MV-4-11 (cell line): ENCODE measurements around the gene SPRN.
"Not testable (repeated sequence)": the region's sequence is repeated elsewhere in the genome, so short reads cannot be mapped to it uniquely, and the experiment has no call there.

Source experiments
- DNase-seq: peaks from one replicate; lab custom pipeline; 2025; lab: John Stamatoyannopoulos, UW

The SPRN gene

DNA sequence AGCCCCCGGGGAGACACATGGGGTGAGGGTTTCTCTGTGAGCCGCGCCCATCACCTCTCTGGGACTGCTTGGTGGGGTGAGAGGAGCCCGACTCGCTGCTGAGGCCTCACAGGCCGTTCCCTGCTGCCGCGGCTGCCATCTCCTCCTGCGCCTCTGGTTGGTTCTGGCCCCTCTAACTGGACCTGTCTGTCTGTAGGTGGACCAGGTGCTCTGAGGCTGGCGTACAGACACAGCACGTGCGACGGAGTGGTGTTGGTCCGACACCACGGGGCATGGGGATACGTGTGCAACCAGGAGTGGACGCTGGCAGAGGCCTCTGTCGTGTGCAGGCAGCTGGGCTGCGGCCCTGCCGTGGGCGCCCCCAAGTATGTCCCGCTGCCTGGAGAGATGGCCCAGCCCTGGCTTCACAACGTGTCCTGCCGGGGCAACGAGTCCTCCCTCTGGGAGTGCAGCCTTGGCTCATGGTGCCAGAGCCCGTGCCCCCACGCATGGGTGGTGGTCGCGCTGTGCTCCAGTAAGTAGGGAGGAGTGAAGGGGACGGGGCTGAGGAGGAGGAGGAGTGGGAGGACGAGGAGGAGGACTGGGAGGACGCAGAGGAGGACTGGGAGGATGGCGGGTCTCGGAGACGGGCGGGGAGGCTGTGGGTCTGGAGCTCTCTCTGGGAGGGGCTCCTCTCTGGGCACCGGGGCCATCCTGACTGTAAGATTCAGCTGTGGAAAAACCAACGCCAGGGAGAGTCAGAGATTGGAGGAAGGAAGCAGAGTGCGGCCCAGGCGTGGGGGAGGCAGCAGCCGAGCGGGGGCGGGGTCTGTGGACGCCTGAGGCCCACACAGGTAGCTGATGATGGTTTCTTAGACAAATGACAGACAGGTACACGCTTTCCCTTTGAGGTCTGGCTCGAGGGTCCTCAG lies 31.9 kb upstream of the SPRN start:
- DNase-seq: no peak

DNA sequence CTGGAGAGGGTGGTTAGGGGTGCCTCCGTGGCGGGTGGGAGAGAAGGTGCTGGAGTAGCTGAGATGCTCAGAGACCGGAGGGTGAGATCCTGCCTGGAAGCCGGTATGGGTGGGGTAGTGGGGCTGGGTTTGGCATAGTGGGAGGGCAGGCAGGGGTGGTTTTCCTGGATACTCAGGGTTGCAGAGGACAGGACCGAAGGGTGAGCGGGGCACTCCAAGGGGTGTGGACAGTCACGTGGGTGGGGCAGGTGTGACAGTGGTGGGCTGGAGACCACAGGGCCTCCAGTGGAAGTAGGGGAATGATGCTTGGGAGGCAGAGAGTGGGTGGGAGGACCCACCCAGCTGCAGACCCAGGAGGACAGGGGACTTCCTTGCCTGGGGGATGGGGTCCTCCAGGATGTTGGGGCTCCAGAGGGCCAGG lies 31.2 kb upstream of the SPRN start:
- DNase-seq: no peak

DNA sequence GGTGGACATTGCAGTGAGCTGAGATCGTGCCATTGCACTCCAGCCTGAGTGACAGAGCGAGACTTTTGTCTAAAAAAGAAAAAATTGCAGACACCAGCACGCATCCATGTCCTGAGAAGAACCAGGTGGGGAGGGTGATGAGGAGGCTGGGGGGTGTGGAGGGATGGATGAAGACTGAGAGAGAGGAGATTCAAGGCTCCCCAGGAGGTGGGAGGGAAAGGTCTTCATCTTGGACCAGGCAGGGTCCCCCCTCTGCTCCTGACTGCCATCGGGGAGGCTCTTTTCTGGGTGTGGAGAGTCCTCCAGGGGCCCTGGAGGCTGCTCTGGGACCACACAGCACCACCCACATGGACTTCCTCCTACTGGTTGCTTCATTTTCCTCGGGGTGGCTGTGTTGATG lies 30.8 kb upstream of the SPRN start:
- no peak for DNase-seq

DNA sequence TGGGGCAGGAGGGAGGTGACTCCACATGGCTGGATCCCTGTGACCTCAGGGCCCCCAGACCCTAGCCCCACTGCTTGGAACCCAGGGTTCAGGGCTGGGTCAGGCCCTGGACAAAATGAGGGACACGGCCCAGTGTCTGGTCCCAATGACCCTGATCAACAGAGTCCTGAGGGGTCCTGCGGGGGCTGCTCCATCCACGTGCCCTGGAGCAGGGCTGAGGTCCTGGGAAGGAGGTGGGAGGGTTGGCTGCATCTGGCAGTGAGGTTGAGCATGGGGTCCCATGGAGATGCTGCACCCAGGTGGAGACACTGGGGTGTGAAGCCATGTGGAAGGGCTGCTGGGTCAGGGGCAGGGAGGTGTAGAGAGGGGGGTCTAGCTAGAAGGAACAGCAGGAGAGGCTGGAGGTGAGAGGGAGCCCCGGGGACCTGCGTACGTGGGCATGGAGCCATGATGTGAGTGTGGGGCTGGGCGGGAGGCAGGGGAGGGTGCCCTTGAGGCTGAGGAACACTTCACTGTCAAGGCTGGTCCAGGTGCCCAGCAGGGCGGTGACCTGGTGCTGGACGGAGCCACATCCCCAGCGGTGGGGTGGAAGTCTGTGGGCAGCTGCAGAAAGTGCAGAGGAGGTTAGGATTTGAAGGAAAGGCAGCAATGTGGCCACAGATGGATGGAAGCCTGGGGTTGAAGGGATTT lies 29.9 kb upstream of the SPRN start:
- no peak for DNase-seq

DNA sequence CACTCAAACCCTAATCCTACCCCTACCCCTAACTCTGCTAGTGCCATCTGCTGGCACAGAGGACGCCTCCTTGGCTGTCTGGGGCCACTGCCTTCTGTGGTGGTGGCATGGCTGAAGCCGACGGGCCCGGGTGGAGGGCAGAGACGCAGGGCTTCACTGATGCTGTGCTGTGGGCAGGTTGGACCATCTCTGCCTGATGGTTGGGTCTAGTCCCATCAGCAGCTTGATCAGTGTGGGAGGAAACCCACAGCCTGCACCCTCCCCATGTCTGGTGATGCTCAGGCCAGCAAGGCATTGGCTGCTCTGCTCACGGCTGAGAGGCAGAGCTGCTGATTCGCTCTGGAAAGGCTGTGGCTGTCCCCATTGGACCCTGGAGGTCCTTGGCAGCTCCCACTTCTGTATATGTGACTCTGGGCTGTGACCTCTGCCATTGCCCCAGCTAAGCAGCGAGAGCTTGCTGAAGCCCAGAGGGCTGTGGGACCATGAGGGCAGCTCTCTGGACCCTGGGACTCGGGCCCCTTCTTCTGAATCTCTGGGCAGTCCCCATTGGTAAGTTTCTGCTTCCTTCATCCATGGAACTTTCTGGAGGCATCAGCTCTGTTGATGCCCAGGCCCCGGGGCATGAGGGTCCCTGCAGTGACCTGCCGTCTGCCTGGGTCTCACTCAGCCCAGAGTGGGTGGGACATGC lies 29.2 kb upstream of the SPRN start, which contains the start of gene SCART1:
Gene SCART1, plus strand, starts transcription at position 430 of the 688 bp plus-strand sequence. Its CDS starts 53 bp downstream, at position 483.
- DNase-seq: no peak

DNA sequence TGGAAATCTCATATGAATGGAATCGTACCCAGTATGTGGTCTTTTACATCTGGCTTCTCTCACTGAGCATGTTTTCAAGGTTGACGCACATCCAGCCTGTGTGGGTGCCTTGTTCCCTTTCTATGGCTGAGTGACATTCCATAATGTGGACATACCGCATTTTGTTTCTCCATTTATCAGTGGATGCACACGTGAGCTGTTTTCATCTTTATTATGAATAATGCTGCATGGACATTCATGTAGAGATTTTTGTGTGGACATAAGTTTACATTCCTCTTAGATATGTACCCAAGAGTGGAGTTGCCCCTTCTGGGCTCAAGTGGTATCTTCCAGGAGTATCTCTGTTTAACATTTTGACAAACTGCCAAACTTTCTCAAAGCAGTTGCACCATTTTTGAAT lies 28.0 kb upstream of the SPRN start:
- DNase-seq: no peak

DNA sequence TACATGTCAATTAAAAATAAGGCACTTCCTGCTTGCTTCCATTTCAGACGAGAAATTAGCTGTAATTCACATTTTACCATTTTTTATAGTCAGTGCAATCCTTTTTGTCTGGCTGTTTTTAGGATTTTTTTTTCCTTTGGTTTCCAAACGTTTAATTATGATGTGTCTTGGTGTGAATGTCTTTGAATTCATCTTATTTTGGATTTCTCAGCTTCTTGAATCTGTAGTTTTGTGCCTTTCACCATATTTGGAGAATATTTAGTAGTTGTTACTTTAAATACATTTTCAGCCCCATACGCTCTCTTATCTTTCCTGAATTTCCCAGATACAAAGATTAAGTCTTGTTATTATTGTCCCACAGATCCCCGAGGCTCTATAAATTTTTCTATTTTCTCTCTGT lies 26.9 kb upstream of the SPRN start:
- no peak for DNase-seq

DNA sequence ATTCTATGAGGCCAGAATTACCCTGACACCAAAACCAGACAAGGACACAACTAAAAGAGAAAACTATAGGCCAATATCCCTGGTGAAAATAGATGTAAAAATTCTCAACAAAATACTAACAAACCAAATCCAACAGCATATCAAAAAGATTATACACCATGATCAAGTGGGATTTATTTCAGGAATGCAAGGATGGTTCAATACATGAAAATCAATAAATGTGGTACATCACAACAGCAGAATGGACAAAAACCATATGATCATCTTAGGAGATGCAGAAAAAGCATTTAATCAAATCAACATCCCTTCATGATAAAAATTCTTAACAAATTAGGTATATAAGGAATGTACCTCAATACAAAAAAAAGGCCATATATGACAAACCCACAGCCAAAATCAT lies 23.7 kb upstream of the SPRN start:
- no peak for DNase-seq

DNA sequence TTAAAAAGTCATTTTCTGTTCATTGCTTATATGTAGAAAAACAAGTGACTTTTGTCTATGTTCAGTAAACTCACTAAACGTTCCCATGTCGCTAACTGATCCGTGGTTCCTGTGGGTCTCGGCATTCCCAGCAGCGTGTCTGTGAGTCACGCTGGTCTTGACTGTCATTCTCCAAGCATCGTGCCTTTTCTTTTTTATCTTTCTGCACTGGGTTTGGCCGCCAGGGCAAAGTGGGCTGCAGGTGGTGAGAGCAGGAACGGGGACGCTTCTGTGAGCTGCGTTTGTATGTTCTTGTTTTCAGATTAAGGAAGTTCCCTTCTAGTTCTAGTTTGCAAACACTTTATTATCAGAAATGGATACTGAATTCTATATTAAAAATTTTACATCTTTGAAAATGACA lies 22.6 kb upstream of the SPRN start:
- no peak for DNase-seq

DNA sequence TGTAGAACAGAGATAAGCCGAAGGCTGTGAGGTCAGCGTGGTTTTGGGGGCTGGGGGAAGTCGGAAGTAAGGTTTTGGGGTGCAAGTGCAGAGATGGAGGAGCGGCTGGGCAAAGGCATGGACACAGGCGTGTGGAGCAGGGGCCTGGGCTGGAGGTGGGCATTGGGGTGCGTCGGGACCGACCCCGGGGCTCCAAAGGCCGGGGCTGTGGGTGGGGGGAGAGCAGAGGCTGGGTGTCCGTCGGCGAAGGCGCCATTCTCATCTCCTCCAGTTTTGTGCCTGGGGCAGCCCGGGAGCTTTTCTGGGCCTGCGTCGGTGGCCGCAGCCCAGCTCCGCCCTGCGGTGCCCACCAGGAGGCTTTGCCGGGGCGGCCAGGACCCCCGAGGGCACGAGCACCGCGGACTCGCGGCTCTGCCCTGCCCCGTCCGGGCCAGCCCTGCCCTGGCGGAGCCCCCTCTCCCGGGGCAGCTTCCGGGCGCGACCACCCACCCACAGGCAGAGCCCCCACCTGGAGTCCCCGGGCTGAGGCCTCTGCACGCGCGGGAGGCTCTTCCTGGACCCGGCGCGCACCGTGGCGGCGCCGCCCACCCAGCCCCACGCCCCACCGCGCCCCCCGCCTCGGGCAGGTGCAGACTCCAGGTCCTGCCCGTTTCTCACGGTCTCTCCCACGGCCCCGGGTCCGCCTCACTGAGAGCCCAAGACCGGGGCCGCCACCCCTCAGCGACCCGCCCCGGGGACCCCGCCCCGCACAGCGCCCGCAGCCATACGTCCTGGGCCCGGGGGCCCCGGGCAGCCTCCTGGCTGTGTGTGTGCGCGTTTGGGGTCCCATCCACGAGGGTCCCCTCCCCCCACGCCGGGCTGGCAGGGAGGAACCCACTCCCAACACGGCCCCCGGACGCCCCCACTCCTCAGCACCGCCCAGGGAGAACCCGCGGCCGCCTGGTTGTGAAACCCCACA lies 21.6 kb upstream of the SPRN start:
- DNase-seq: no peak

DNA sequence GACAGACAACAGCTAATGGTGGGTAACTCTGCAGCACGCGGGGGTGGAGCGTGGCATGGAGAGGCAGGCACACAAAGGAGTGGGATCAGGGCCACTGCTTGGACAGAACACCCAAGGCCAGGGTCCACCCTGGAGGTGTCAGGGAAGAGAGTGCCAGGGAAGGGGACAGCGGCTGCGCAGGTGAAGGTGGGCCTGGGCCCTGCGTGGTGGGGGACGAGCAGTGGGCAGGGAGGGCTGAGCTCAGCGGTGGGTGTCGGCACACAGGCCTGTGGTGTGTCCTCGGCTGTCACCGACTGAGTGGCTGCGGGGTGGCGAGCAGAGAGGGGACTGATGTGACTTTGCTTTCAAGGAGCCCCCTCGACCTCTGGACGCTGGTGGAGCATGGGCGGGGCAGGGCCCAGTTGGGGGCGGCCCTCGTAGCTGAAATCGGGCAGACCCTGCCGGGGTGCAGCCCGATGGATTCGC lies 20.9 kb upstream of the SPRN start:
- no peak for DNase-seq

DNA sequence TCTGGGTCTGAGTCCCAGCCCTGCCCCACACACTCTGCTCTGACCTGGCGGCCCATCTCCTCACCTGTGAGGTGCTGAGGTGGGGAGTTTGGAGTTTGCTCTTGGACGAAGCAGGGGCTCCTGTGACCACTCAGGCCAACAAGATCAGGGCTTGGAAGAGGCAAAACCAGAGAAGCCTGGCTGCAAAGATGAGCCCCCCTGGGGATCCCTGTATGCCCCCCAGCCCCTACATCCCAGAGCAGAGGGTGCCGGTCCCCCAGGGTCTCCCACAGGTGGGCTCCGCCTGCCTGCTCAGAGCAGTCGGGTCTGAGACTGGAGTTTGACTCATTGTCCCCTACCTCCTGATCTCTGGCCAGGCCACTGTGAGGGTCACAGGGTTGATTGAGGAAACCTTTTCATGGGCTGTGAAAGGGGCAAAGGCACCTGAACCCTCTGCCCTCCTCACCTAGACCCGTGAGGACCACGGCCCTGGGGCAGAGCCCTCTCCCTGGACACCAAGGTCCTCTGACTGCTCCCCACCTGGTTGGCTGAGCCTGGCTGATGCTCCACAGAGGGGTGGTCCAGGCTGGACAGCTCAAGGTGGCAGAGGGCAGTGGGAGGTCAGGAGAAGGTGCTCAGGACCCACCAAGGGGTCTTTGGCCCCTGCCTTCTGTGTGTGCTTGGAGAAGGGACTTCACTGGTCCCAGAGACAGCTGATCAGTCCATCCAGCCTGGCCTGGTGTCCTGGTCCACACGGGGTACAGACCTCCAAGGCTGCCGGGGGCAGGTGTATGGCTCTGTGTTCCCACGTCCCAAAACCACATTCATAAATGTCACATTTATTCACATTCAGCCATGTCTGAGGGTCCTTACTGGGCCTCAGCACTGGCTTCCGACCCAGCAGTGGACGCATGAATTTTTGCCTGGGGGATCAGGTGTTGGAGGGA lies 20.2 kb upstream of the SPRN start:
- no peak for DNase-seq

DNA sequence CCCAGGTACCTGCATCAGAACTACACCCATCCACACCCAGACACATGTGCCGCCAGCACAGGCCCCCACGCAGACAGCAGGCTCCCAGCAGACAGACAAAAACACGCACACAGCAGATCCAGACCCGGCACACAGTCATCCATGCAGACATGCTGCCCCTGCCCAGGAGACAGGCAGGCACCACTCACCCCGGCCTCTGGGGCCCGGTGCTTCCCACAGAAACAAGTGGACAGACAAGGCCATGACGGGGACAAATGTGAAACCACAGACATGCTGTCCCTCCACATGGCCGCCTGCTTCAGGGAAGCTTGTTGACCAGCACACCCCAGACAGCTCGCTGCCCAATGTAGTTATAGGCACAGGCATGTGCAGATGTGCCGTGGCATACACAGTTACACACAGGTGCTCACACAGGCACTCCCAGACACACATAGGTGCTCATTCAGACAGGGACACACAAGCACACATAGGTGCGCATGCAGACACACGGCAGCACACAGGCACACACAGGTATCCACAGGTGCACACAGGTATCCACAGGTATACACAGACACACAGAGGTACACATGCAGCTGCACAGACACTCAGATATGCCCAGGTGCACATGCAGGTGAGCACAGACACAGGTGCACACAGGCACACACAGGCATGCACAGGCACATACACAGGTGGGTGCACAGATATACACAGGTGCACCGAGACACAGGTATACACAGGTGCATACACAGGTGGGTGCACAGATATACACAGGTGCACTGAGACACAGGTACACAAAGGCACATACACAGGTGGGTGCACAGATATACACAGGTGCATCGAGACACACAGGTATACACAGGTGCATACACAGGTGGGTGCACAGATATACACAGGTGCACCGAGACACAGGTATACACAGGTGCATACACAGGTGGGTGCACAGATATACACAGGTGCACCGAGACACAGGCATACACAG lies 18.8 kb upstream of the SPRN start:
- DNase-seq: no peak

DNA sequence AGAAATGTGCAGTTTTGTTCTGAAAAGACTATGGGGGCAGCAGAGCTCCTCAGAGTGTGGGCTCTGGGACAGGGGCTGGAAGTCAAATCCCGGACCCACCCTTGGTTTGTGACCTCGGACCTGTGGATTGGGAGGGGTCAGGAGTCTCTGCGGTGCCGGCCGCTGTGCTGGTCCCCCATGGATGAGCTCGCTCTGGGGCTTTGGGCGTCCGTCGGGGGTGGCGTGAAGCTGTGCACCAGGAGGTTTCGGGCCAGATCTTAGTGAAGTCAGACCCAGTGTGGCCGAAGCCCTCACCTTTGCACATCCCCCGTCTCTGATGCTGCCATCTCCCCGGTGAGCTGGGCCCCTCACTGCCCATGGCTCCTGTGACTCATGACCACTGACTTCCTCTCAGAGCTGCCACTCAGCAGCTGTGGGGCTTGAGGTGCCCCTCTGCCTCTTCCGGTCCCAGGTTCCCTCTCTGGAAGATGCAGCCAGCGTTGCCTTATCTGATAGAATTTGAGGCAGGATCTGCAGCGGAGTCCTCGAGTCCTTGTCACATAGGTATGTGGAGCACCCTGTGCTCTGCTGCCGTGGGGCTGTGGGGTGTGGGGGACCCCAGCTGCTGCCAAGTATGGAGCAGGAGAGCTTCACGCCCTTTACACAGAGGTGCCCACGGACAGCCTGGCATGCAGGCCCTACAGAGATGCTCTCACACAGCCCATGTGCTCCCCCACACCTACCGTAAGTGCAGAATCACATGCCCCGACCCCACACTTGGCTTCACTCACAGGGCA lies 18.0 kb upstream of the SPRN start:
- peak; percentile 72 for DNase-seq

DNA sequence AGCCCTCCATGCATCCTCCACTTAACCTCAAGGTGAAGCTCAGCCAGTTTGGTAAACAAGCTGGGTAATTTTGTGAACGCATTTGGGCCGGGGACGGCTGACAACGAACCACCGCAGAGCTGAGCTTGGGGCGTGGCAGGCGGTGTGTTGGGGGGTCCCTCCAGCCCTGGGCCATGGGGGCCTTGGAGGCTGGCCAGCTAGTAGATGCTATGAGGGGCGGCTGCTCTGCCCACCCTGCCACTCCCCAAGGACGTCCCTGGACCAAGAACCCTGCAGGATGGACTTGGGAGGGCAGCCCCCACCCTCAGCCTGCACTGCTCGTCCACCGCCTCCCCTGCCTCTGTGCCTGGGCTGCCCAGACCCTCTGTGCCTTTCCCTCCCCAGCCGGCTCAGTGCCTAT lies 17.4 kb upstream of the SPRN start:
- no peak for DNase-seq

DNA sequence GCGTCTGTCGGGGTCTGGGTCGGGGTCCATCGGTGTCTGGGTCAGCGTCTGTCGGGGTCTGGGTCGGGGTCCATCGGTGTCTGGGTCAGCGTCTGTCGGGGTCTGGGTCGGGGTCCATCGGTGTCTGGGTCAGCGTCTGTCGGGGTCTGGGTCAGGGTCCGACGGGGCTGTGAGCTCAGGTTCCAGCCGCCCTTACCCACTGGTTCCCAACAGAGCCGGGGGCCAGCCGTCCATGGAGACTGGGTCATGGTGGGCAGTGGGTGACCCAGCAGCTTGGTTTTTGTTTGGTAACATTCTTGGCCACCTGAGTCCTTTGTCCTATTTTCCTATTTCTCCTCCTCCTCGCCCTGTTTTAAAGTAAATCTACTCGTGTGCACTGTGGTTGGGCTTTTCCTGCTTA lies 16.9 kb upstream of the SPRN start:
- not testable (repeated sequence) for DNase-seq

DNA sequence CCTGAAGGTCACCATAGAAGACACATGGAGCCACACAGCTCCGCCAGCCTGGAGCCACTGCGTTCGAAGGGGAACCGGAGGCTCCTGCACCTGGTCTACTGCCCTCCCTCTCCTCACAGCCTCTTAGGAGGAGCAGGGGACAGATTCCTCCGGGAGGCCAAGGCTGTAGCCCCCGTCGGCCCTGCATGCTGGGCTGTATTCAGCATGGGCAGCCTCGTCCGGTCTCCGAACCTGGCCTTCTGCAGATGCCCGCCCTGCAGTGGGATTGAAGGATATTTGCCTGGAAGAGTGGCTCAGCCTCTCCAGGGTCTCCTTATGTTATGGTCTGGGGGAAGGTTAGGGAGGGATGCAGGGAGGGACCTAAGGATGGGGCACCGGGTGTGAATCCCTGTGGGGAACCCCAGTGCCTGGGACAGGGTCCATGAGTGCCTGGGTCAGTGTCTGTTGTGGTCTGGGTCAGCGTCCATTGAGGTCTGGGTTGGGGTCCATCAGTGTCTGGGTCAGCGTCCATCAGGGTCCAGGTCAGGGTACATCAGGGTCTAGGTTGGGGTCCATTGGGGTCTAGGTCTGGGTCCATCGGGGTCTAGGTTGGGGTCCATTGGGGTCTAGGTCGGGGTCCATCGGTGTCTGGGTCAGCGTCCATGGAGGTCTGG lies 16.3 kb upstream of the SPRN start:
- no peak for DNase-seq
